ENCODE data around the gene SLC4A1AP. TPM values are rescaled to one million over a fixed set of nuclear protein-coding genes. Genes with fewer than 3 reads are reported as not detected.

The SLC4A1AP gene
- total and polyA plus RNA-seq, 2 of the 13 experiments (the other 11 are each of a cell fraction or from before 2014, with no cell fraction given): 15.3 to 44.6 TPM

DNA sequence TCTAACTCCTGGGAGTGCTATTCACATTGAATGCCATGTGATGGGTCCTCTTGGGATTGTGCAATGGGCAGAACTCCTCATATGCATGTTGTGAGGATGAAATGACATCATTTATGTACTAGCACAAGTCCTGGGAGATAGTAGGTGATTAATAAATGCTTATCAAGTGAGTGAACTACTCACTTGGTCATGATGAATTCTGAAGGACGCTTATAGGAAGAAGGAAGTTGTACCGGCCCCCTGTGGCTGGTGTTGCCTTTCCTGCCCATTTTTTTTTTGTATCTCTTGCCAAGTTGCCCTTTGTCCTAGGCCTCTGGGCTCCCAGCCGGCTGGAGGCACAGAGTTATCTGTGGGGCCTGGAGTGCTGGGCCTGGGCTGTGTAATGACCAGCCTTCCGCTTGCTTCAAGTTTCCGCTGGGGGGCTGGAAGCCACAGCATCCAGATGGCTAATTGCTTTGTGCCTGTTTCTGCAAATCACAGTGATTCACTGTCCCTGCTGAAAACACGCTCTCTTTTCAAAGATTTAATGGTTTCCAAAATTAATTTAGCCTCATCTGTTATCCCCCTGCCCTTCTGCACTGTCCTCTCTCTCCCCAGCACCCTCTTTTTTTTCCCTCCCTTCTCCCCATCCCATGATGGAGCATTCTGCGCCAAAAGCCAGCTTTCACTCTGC is 74.1 kb downstream of the SLC4A1AP start (continued):
- TF ChIP-seq, protein P1, sequence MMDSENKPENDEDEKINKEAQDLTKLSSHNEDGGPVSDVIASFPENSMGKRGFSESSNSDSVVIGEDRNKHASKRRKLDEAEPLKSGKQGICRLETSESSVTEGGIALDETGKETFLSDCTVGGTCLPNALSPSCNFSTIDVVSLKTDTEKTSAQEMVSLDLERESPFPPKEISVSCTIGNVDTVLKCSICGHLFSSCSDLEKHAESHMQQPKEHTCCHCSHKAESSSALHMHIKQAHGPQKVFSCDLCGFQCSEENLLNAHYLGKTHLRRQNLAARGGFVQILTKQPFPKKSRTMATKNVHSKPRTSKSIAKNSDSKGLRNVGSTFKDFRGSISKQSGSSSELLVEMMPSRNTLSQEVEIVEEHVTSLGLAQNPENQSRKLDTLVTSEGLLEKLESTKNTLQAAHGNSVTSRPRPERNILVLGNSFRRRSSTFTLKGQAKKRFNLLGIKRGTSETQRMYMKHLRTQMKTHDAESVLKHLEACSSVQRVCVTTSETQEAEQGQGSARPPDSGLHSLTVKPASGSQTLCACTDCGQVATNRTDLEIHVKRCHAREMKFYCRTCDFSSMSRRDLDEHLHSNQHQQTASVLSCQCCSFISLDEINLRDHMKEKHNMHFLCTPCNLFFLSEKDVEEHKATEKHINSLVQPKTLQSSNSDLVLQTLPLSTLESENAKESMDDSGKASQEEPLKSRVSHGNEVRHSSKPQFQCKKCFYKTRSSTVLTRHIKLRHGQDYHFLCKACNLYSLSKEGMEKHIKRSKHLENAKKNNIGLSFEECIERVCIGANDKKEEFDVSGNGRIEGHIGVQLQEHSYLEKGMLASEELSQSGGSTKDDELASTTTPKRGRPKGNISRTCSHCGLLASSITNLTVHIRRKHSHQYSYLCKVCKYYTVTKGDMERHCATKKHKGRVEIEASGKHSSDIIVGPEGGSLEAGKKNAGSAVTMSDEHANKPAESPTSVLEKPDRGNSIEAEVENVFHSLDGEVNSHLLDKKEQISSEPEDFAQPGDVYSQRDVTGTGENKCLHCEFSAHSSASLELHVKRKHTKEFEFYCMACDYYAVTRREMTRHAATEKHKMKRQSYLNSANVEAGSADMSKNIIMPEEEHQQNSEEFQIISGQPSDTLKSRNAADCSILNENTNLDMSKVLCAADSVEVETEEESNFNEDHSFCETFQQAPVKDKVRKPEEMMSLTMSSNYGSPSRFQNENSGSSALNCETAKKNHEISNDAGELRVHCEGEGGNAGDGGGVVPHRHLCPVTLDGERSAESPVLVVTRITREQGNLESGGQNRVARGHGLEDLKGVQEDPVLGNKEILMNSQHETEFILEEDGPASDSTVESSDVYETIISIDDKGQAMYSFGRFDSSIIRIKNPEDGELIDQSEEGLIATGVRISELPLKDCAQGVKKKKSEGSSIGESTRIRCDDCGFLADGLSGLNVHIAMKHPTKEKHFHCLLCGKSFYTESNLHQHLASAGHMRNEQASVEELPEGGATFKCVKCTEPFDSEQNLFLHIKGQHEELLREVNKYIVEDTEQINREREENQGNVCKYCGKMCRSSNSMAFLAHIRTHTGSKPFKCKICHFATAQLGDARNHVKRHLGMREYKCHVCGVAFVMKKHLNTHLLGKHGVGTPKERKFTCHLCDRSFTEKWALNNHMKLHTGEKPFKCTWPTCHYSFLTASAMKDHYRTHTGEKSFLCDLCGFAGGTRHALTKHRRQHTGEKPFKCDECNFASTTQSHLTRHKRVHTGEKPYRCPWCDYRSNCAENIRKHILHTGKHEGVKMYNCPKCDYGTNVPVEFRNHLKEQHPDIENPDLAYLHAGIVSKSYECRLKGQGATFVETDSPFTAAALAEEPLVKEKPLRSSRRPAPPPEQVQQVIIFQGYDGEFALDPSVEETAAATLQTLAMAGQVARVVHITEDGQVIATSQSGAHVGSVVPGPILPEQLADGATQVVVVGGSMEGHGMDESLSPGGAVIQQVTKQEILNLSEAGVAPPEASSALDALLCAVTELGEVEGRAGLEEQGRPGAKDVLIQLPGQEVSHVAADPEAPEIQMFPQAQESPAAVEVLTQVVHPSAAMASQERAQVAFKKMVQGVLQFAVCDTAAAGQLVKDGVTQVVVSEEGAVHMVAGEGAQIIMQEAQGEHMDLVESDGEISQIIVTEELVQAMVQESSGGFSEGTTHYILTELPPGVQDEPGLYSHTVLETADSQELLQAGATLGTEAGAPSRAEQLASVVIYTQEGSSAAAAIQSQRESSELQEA (CRISPR knock-in tag; IDR thresholded peaks at IDR 0.05; ENCODE audit: not compliant biosample characterization): no peak
- TF ChIP-seq ZNF761 (CRISPR knock-in tag; conservative IDR thresholded peaks at IDR 0.05): no peak
- no peak for TF ChIP-seq ZNF33A (CRISPR knock-in tag; IDR thresholded peaks at IDR 0.05; ENCODE audit: borderline replicate concordance)
- no peak for TF ChIP-seq CC2D1A (CRISPR knock-in tag; IDR thresholded peaks at IDR 0.05)
- TF ChIP-seq KLF13 (CRISPR knock-in tag; IDR thresholded peaks at IDR 0.05): no peak
- TF ChIP-seq TEAD2 (CRISPR knock-in tag; IDR thresholded peaks at IDR 0.05): no peak
- no peak for TF ChIP-seq ZNF605 (CRISPR knock-in tag; IDR thresholded peaks at IDR 0.05)

Data from HepG2 (cell line).